Epithelial cell of esophagus (primary cell): ENCODE results near the gene MLYCD.

Experiments used
- DNase-seq: peaks from one replicate; pipeline ENCODE4 v3.0.0; 2010; ENCODE audit warnings: low read depth
- H3K4me3 ChIP-seq: 2 replicates; pipeline ENCODE4 v1.5.1; 2011; ENCODE audit warnings: mild to moderate bottlenecking, low read length, control low read depth
- TF ChIP-seq, protein P1 (sequence below): IDR thresholded peaks from 2 replicates; pipeline ENCODE4 v1.5.1; 2011; ENCODE audit warnings: low read depth, mild to moderate bottlenecking, low read length, control low read depth, inconsistent platforms; ENCODE audit not compliant: insufficient read depth; ENCODE audit errors: missing control alignments

Gene MLYCD

DNA sequence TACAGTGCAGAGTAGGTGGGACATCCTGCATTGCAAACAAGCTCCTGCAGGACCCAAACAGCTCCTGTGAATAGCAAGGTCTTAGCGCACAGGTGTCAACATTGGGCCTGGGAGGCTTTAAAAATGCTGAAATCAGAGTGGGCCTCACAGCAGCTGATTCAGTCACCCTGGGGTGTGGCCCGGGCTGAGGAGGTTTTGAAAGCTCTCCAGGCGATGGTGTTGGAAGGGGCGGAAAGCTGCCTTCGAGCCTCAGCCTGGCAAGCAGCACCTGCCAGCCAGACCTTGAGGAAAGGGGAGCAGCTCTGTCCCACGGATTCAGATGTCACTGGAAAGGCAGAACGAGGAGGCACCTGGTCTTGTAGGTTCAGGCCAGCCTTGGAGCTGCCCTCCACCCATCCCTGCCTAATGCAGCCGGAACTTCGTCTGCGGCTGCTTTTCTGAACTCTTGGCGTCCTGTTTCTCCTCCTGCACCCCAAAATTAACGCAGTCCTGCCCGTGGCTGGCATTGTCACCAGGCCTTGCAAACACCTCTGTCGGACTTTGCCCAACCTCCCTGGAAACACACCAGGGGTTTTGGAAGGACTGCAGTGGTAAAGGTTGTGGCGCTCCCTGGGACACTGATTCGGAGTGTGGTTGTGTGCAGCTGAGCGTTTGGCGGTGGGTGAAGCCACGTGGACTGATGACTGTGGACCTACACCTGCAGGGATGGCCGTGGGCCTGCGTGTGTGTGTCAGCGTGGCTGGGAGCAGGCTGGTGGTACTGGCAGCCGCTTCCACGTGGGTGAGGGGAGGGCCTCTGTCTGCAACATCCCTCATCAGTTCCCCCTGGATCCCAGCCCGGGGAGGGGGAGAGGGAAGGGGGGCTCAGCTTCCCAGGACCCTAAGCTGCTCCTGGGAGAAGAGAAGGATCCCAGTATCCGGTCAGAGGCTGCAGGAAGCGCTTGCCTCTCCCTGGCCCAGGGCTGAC, 72.5 kb downstream of the MLYCD start:
- peak; percentile 29 for DNase-seq
- no peak overlapping the region for H3K4me3 ChIP-seq
- TF ChIP-seq, protein P1, sequence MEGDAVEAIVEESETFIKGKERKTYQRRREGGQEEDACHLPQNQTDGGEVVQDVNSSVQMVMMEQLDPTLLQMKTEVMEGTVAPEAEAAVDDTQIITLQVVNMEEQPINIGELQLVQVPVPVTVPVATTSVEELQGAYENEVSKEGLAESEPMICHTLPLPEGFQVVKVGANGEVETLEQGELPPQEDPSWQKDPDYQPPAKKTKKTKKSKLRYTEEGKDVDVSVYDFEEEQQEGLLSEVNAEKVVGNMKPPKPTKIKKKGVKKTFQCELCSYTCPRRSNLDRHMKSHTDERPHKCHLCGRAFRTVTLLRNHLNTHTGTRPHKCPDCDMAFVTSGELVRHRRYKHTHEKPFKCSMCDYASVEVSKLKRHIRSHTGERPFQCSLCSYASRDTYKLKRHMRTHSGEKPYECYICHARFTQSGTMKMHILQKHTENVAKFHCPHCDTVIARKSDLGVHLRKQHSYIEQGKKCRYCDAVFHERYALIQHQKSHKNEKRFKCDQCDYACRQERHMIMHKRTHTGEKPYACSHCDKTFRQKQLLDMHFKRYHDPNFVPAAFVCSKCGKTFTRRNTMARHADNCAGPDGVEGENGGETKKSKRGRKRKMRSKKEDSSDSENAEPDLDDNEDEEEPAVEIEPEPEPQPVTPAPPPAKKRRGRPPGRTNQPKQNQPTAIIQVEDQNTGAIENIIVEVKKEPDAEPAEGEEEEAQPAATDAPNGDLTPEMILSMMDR, result no peak

DNA sequence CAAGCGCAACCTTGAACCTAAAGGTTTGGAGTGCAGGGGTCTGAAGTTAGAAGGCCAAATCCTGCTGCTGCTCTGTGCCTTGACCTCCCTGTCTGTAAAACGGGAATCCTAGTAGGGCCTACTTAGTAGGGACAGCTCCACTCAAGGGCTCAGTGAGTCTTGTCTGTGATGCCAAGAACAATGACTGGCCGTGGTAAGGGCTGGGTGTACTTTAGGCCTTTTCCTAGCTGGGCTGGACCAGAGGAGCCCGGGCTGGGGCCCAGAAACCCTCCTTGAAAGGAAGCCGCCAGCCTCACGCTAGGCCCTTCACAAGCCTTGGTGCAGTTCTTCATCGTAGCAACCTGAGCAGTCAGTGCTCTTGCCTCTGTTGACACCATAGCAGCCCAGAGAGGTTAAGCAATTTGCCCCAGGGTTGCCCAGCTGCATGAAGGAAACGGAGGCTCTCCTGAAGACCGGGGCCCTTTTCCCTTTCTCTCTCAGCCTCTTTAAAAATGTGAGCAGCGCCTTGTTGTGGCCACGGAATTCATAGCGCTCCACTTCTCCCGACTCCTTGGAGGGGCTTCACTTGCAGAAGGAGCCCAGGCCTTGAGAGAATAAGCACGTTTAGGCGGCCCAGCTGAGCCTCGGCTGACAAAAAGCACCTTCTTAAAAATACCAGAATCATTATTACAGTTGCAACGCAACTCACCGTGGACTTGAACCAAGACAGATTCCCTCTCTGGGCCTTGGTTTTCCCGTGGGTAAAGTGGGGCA, 73.5 kb downstream of the MLYCD start:
- TF ChIP-seq, protein P1, result no peak
- no peak for DNase-seq
- H3K4me3 ChIP-seq, result no peak overlapping the region

DNA sequence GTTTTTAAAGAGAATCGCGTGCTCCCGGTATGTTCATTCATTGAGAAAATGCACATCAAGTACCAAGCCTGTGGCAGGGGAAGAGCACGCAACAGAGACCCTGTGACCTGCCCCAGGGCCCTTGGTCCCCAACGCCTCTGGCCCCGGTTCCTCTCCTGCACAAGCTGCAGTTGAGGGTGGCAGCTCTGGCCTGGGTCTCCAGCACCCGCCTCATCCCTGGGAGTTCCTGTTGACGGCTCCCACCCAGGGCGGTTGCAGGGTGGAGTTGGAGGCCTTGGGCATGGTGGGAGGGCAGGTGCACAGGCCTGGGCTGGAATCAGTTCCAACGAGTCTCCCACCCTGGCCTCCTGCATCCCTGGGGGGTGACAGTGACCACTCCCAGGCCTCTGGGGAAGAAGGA, 74.2 kb downstream of the MLYCD start:
- H3K4me3 ChIP-seq, result no peak overlapping the region
- DNase-seq, result no peak
- TF ChIP-seq, protein P1, result no peak

DNA sequence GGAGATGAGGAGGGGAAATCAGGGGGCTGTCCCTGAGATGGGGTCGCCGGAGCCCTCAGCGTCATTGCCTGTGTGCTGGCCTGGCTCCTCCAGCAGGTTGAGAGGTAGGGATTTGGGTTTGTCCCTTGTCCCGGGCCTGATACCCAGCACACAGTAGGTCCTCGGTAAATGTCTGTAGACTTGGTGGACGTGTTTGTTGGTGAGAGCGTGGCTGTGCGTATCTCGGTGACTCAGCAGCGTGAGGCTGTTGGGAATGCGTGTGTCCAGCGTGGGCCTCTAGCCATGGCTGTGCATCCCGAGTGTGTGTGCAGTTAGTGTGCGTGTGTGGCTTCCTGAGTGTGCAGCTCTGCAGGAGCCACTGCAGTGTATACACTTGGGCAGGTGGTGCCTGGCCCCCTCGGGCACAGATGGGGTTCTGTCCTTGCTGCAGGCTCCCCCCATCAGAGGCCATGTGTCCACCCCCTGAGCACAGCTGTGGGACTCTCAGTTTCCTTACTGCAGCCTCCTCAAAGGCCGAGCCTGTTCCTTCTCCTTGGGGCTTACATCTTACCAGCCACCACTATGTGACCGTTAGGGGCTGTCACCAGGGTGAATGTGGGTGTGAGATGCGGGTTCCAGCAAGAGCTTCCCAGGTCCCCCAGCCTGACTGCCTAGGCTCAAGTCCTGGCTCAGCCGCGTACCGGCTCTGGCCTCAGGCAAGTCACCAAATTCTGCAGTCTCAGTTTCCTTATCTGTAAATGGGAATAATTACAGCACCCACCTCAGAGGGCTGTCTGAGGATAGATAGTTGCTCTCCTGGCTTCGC, 74.9 kb downstream of the MLYCD start:
- TF ChIP-seq, protein P1, result no peak
- H3K4me3 ChIP-seq, result no peak overlapping the region
- DNase-seq, result no peak

DNA sequence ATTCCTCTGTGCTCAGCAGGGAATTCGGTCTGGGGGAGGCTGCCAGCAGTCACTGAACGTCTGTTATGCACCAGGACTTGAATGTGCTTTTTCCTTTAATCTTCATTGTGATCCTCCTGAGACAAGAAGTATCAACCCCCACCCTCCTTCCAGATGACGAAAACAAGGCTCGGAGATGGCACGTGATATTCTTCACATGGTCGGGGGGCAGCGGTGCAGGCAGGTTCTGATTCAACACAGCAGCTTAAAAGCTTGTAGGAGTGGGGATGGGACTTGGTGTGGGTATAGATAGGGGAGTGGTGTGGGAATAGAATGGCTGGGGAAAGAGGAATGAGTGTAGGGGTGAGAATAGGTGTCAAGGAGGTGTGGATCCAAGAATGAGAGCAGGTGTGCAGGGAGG, 75.6 kb downstream of the MLYCD start:
- no peak for DNase-seq
- H3K4me3 ChIP-seq, result no peak overlapping the region
- TF ChIP-seq, protein P1, result no peak

DNA sequence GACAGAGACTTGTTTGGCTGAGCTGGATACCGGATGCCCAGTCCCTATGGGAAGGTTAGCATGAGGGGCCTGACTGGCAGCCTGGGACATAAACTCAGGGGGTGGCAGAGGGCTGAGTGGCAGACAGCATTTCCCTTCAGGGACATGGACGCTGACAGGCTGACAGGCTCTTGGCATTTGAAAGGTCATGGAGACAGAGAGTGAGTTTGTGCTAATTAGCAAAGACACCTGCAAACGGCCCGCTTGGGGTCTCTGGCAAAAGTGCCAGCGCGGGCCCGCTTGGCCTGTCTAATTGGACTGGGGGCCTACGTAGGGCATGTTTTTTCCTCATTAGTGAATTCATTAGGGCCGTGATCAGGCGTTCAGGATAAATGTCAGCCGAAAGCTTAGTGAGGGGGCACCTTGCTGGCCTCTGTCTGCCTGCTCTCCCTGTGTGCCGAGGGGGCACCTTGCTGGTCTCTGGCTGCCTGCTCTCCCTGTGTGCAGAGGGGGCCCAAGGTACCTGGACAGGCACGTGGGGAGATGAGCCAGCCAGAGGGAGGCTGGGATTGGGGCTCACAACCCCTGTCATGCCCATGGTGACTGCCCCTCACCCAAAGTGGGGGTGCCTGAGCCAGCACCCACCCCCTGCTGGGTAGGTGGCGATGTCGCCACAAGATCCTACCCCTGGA, 76.8 kb downstream of the MLYCD start:
- TF ChIP-seq, protein P1, result no peak
- no peak for DNase-seq
- no peak overlapping the region for H3K4me3 ChIP-seq
